Coronary artery (tissue), 2 donors: ENCODE measurements around the gene ZP3.
"Not testable (repeated sequence)": the region's sequence is repeated elsewhere in the genome, so short reads cannot be mapped to it uniquely, and the experiment has no call there.

Experiments used
- DNase-seq: peaks from one replicate; pipeline ENCODE4 v3.0.0-alpha.2; 2017; ENCODE audit warnings: low spot score
- H3K27ac ChIP-seq, 2 donors: fragments of 200-600 bp; sonication (generic); one replicate each; pipeline ENCODE4 v1.5.1; 2016 to 2019
- H3K4me3 ChIP-seq: fragments of 200-600 bp; sonication (generic); 2 replicates; pipeline ENCODE4 v1.5.1; 2016; ENCODE audit warnings: mild to moderate bottlenecking, moderate library complexity
- CTCF ChIP-seq: fragments of 200-600 bp; sonication (generic); IDR thresholded peaks from one replicate; pipeline ENCODE4 v1.5.1; 2019; ENCODE audit warnings: antibody characterized with exemption

ZP3 gene

GRCh38 chr7:76407718-76408117, 17.0 kb upstream of the ZP3 start:
- Histone ChIP-seq H3K27ac (no peak overlapping the region), H3K4me3 (no peak overlapping the region)
- DNase-seq = no peak
- TF ChIP-seq CTCF = no peak

GRCh38 chr7:76408121-76408560, 16.6 kb upstream of the ZP3 start:
- DNase-seq = no peak
- TF ChIP-seq CTCF = no peak
- H3K27ac ChIP-seq = no peak overlapping the region
- H3K4me3 ChIP-seq = no peak overlapping the region

GRCh38 chr7:76409537-76409936, 15.2 kb upstream of the ZP3 start, which contains the start of gene SSC4D:
SSC4D (minus strand) TSS chr7:76409697; CDS start chr7:76404439, 5,258 bp downstream.
- TF ChIP-seq CTCF = no peak
- no peak within 1 kb of the TSS for H3K27ac ChIP-seq
- H3K4me3 ChIP-seq = no peak within 1 kb of the TSS
- no peak for DNase-seq

GRCh38 chr7:76411626-76412025, 13.1 kb upstream of the ZP3 start:
- H3K4me3 ChIP-seq = no peak overlapping the region
- no peak overlapping the region for H3K27ac ChIP-seq
- no peak for TF ChIP-seq CTCF
- no peak for DNase-seq

GRCh38 chr7:76412249-76412648, 12.5 kb upstream of the ZP3 start:
- H3K4me3 ChIP-seq = no peak overlapping the region
- H3K27ac ChIP-seq = no peak overlapping the region
- TF ChIP-seq CTCF = no peak
- DNase-seq = no peak

- not testable (repeated sequence) for H3K27ac ChIP-seq, H3K4me3 ChIP-seq, DNase-seq
Observed at GRCh38 chr7:76417654-76418310, 7.0 kb upstream of the ZP3 start.

- H3K27ac ChIP-seq, DNase-seq, H3K4me3 ChIP-seq: not testable (repeated sequence)
Observed at GRCh38 chr7:76421097-76421496, 3.7 kb upstream of the ZP3 start.

GRCh38 chr7:76423666-76424412, 911 bp upstream of the ZP3 start:
- Histone ChIP-seq H3K4me3 (no peak overlapping the region), H3K27ac (no peak overlapping the region)
- no peak for DNase-seq
- no peak for TF ChIP-seq CTCF
